Daoy (cell line): Measurements from ENCODE around the gene BEST1. TPM values are rescaled to one million over a fixed set of nuclear protein-coding genes. Genes with fewer than 3 reads are reported as not detected.

Experiments
- DNase-seq: peaks from one replicate; pipeline ENCODE4 v3.0.0-alpha.2; 2015; ENCODE audit warnings: low read depth
- total RNA-seq: library from RNA; depleted of rRNA; stranded (reverse); fragments of >200 nt; shearing (Covaris generic); gene quantifications from 2 replicates; pipeline ENCODE4 v1.2.3, GENCODE V29; 2014; rRNA removed

BEST1 gene
- total RNA-seq = 0.65 TPM in 1 of 2 replicates, not detected in the other

DNA sequence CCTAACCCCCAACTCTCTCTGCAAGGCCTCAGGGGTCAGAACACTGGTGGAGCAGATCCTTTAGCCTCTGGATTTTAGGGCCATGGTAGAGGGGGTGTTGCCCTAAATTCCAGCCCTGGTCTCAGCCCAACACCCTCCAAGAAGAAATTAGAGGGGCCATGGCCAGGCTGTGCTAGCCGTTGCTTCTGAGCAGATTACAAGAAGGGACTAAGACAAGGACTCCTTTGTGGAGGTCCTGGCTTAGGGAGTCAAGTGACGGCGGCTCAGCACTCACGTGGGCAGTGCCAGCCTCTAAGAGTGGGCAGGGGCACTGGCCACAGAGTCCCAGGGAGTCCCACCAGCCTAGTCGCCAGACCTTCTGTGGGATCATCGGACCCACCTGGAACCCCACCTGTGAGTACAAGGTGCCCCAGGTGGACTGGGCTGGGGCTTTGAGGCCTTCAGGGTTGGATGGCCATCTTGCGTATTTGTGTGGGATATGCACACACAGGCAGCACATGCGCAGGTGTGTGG, at the start of gene BEST1:
BEST1 (plus strand) TSS at position 317 of the 513 bp plus-strand sequence. CDS start 1,456 bp downstream, outside the sequence.
- no peak for DNase-seq

DNA sequence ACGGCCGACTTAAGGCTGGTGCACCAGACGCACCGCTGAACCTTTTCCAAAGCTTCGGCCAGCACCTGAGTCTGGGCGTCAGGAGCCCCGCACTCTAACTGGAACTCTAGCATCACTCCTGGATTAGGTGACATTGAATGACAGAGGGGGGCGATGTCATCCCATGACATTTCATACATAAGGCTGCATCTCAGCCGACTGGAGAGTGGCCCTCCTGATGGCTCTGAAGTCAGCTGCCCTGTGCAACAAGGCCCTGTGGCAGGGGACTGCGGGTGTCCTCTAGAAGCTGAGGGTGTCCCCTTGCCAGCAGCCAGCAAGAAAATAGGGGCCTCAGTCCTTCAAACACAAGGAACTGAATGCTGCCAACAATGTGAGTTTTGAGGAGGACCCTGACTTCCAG, 48.8 kb upstream of the BEST1 start:
- no peak for DNase-seq

DNA sequence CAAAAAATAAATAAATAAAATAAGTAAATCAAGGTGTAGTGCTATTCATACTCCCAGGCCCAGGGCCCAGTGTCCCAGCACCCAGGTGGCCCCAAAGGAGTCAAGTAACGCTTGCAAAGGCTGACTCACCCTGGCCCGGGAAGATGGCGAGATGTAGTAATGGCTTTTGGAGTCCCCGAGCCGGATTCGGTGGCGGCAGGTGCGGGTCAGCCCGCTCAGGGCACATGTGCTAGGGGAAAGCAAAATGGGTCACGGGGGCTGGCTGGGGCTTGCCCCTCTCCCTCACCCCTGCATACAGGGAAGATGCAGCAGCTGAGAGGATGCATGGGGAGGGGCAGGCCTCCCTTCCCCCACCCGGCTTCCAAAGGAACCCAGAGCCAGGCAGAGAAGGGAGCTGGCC, 47.8 kb upstream of the BEST1 start:
- DNase-seq = no peak

DNA sequence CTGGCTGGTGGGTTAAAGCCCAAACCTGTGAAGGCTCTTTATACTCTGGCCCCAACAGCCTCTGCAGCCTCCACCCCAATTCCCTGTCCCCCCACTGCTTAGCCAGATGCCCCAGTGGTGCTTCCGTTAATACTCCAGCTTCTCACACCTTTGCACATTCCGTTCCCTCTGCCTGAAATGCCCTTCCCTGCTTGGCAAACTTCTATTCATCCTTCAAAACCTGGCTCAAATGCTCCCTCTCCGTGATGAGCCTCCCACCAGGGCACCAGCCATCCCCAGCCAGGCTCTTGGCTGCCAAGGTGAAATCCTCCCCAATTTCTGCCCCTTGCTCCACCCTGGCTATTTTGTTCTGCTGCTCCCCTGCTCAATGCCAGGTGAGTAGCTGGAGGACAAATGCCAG, 46.3 kb upstream of the BEST1 start:
- no peak for DNase-seq

DNA sequence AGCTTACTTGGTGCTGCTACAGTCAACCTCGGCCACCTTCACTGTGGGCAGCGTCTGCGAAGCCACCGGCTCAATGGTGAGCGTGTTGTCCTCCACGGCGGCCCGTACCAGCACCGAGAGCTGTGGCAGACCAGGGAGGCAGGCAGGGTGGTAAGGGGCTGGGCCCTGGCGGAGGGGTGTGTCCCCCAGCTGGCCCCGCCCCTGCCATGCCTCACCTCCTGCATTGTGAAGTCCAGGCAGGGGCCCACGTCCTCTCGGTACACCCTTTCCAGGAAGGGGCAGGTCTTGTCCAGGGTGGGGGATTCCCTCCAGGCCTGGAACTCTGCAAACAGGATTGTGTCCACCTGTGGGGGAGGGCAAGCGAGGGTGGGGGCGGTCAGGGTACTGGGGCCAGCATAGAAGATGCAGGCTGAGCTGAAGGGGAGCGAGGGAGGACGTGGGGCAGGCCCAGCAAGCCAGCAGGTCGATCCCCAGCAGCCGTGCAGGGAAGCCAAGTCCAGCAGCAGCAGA, 45.6 kb upstream of the BEST1 start:
- DNase-seq = no peak

DNA sequence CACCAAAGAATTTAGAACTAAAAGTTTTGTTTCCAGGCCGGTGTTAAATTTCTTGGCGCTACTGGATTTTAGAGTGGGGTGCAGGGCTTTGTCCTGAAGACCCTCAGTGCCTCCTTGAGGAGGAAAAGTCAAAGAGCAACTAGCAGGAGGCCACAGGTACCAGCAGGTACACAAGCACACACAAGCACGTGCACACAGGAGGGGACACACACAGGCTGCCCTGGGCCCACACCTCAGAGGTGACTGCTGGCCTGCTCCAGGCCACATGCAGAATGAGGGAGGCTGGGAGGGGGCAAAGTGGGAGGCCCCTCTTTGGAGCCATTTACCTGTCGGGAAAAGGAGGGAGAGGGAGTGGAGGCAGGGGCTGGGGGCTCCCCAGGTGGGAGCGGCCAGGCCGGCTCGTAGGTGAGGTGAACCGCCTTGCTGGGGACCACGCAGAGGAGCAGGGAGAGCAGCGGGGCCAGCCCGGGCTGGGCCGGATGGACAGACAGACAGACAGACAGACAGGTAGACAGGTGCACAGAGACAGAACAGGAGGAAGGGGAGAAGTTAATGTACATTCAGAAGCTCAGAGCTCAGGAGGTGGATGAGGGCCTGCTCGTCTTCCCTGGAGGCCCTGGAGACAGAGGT, 45.0 kb upstream of the BEST1 start:
- DNase-seq = no peak

DNA sequence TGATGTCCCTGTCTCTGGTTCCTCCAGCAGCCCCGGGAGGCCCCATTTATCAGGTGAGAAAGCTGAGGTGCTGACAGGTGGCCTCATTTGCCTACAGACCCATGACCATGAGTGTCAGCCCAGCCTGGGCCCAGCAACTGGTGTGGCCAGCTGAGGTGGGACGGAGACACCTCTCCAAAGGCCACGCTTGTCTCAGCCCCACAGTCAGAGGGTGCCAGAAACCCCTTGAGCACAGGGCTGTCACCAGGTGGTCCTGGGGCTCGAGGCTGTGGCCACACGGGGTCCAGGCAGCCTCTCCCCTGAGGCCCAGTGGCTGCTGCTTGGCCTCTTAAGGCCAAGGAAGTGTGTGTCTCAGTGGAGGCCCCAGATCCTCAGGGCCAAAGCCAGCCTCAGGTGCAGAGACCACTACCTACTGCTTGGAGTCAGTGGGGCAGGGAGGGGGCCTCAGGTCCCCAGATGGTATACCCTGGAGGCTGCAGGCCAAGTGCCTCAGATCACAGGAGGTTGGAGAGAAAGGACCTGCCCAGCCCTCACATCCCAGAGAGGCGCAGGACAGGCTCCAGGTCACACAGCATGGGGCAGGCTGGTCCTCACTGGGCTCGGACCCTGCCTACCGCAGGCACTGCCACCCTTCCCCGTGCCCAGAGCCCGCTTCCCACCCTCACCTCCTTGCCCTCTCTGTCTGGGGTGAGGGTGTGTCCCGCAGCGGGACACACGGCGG, 44.2 kb upstream of the BEST1 start:
- no peak for DNase-seq

DNA sequence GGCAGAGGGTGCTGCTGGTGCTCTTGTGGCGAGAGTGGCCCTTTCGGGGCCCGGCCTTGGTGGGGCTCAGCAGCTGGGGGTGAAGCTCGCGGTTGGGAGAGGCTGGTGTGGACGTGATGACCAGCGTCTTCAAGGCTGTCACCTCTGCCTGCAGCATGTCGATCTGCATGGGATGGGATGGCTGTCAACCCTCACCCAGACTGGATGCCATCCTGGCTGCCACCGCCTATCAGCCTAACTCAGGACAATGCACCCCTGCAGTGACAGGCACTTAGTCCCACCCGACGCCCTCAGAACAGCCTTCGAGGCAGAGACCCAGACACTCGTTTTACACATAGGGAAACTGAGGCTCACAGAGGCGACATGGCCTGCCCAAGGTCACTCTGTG, 43.6 kb upstream of the BEST1 start:
- DNase-seq = no peak

DNA sequence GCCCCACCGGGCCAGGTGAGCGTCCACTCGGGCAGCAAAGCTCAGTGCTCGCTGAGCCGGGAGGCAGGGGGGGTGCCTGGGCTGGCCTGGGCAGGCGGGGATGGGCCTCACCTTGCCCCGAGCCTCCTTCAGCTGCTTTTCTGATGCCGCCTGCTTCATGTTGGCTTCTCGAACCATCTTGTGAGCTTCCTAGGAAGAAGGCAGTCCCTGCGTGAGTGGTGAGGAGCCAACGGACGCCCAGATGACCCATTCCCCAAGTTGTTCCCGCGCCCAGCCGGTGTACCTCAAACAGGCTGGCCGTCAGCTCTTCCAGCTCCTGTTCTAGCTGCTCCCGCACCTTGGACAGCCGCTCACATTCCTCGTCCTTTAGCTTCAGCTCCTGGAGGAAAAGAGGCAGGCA, 42.9 kb upstream of the BEST1 start:
- DNase-seq = no peak

DNA sequence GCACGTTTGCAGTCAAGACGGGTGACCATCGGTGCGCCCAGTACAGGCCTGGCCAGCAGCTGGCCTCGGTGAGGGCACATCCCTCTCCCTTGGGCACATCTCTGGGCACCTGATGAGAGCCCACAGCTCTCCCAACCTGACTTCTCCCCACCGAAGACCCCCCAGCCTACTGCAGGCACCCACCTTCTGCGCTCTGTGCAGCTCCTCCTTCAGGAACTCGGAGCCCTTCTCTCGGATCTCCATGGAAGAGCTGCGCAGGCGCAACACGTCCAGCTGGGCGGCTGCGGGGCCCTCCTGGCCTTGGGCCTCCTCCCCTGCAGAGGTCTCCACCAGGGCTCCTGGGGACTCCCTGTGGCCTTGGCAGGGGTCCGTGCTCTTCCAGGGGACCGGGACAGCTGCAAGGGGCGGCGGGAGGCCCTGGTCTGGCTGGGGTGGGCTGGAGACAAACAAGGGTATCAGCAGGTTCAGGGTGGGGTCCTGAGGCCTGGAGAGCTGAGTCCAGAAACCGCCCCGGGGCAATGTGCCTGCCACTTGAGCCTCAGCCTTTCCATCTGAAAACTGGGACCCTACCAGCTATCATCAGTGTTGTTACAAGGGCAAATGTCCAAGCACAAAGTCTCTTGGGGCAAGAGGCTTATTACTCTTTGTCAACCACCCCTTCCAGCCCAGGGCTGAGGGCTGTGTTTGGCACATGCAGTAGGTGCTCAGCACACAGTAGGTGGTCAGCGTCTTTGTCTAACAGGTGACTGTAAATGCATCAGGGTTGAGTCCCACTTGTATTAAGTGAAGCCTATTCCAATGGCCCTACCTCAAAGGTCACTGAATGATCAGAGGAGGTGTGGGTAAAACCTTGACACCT, 42.1 kb upstream of the BEST1 start:
- DNase-seq = no peak

DNA sequence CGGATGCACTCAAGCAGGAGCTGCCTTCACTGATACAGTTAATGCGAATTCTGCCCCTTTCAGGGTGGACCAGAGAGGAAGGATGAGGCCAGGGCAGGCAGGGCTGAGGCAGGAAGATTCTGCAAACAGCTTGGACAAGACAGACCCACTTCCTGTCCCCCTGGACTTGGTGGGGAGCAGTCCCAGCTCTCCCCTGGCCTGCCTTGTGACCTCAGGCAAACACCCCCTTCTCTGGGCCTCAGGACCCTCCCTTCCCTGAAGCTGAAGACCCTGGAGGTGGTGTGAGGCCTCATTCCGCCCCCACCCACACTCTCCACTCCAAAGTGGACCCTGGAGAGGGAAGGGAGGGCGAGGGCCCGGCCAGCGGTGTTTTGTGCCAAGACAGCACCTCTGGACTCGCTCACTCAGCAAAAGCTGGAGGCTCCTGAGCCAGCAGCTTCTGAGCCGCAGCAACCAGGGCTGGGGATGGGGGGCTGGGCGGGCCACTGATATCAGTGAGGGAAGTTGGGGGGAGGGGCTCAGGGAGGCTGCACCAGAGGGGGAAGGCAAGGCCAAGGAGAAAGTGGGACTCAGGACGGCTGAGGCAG, 41.3 kb upstream of the BEST1 start:
- DNase-seq = no peak

DNA sequence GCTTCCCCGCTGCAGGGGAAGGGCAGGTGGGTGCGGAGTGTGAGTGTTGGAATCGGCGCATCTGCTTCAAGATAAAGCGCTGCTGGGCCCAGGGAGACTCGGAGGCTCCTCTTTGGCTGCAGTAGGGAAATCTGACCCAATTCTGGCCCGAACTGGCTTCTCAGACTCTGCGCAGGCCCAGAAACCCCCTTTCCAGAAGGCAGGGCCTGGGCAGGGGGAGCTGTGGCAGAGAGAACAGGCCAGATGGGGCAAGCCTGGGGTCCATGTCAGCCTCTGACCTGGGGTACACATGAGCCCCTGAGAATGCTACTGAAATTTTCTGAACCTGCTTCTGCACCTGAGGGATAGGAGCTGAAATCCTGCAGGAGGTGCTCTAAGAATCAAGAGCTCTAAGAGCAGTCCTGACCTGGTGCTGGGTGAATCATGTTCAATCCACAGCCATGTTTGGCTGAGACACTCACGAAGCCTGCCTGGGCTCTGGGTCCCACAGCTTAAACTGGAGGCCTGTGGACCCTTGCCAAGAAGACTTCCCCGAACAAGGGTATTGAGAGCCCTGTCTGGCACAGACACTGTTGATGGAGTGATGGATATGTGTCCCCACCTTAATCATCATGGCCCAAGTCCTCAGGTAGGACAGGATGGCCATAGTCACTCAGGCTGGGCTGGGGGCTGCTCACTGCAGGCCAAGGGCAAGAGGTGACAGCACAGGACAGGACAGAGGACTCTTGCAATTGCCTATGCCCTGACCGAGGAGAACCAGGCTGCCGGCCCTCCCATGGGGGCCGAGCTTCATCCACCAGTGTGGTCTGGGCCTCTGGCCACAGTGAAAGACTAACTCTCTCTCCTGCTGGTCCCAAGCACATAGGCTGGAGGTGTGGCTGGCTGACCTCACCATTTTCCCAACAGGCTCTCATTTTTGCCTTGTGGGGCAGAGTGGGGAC, 39.7 kb upstream of the BEST1 start:
- no peak for DNase-seq

DNA sequence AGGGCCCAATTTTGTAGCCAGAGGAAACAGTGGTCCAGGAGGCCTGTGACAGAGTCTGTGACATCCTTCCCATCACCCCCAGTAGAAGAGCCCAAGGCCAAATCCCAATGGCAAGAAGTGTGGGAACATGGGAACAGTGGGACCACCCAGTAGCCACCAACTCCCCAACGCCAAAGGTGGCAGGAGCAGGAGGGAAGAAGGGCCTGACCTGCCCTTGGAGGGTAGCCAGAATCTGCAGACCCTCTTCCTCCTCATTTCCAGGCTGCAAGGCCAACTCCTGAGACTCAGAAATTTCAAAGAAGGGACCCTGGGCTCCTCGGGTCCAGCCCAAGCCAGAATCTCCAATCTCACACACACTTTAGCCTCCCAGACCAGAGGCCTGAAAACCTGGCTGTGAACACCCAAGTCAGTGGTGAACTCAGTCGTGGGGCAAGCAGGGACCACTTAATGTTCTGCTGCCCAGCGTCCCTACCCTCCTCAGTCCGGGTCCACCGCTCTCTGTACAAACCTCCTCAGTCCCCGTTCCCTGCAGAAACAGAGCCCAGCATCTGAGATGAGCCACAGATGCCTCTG, 38.9 kb upstream of the BEST1 start:
- DNase-seq = no peak

DNA sequence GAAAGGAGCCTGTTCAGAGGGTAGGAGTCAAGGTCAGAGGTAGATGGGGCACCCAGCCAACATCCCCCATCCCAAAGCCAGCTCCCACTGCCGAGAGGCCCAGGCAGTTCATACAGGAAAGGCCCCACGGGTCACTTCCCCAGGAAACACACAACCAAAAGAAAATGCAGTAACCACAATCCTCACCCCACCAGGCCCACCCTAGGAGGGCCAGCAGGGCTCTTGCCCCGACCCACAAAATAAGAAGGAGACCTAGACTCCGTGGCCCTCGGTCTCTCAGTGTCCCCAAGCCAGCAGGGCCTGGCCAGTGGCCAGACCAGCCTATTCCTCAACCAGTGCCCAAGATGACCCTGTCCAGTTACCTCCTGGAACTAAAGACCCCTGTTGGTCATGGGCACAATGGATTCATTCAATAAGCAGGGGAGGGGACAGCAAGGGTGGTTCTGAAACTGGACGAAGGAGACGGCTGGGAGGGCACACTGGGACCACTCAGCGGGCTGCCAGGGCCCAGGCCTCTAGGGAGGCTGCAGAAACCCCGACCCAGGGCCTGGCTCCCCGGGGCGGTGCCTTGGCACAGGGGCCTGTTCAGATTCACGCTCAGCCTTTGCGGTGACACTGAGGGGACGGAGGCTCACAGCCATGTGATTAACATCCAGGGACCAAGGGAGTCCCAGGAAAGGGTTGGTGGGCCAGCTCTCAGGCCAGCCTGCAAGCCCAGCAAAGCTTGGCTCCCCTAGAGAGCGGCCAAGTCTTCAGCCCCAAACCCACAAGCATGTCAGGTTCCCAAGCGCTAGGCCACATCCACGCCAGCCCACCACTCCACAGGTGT, 38.2 kb upstream of the BEST1 start:
- DNase-seq = no peak

DNA sequence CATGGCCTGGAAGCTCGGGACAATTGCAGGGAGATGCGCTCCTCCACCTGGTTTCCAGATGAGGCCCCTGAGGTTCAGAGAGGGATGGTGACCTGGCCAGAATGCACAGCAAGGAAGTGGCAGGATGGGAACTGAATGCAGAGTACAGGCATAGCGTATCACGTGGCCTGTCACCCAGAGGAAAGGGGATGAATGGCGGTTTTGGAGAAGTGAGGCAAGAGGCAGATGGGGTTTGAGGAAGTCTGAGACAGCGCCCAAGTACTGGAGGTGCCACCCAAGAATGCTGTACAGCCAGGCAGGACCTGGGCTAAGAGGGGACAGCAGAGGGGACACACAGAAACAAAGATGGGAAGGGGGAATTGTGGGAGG, 37.6 kb upstream of the BEST1 start:
- DNase-seq = no peak

DNA sequence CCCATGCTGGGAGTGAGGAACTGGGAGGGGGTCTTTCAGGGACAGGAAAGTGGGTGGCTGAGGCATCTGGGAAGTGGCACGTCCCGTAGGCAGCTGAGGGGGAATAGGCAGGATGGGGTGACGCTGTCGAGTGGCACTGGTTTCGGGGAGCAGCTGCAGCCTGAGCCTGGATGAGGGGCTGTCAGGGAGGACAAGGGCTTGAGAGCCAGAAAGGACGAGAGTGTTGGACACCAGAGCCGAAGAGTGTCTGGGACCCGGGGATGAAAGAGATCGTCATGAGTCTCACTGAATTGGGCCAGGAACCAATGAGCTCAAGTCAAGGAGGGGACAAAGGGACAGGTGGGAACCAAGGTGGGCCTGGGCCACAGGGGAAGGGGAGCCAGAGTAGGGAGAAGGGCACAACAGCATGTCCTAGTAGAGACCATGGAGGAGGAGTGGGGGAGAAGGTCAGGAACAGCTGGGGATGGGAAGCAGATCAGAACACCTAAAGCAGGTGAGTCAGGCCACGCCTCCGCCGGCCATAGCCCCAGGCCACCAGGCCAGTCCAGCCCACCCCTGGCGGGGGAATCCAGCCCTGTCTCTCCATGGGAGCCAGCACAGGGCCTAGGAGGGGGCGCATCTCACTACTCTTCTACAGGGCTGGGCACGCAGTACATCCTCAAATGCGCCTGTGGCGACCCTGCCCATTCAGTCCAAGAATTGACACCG, 37.0 kb upstream of the BEST1 start:
- no peak for DNase-seq

DNA sequence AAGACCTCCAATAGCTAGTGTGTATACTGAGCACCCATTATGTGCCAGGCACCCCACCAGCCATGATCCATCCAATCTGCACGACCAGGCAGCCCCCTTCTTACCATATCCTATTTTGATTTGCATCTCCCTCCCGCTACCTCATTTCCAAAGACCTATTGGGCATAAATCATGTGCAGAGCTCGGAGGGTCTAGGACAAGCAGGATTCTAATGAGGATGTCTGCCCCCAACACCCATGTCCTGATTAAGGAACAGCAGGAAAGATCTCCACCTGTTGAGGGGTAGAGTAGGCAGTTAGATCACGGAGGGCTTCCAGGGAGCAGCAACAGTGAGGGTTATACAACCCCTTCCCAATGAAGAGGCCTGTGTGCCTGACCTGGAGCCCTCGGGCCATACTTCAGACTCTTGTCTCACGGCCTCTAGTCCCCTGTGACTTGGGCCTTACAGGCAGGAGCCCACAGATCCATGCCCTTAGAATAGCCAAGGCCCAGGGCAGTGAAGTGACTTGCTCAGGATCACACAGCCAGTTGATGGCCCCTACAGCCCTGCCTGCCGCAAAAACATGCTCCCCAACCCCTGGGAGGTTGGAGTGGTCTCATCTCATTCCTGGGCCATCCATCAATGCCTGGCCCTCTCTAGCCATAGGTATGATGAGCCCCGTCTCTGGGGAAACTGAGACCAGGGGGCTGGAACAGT, 36.3 kb upstream of the BEST1 start:
- DNase-seq = no peak

DNA sequence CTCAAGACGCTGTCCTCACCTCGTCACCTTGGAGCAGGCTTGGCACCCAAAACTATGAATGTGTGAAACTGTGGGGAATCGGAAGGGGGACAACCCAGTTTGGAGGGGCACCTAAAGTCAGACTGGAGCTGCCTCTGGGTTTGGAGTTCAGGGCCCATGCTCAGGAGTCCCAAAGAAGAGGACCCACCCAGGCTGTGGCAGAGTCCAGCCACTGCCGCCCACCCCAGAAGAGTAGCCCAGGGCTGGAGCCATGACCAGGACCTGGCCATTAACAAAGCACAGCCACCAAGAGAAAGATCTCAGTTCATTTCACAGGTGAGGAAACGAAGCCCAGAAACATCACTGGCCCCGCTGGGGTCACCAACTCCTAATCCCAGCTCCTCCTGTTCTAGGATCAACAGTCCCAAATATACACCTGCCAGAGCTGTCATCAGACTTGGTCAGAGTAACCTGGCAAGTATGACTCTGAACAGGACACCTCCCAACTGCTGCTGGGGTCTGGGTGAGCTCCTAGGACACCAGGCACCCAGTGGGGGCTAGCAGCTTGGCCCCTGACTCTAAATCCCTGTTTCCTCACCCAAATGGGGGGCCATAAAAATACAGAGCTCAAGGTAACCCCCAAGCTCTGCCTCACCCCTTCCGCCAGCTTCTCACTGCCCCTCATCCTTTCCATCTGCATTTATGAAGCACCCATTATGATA, 35.5 kb upstream of the BEST1 start:
- no peak for DNase-seq
